Testis (tissue), 2 donors: ENCODE data around the gene FITM1.

ENCODE experiments used
- POLR2A ChIP-seq: fragments of 450-650 bp; IDR thresholded peaks from one replicate; pipeline ENCODE4 v1.6.1; 2017; ENCODE audit warnings: antibody characterized with exemption, mild to moderate bottlenecking, moderate library complexity
- TF ChIP-seq, protein P1 (sequence below), 3 experiments: fragments of 450-650 bp in 2 of 3; fragments of 200-600 bp in 1 of 3; sonication (generic) in 1 of 3; IDR thresholded peaks; one replicate each; pipeline ENCODE4 v1.5.1; 2016 to 2019; ENCODE audit warnings: antibody characterized with exemption in 3 of 3, mild to moderate bottlenecking in 2 of 3, moderate library complexity in 1 of 3

- TF ChIP-seq, protein P1, sequence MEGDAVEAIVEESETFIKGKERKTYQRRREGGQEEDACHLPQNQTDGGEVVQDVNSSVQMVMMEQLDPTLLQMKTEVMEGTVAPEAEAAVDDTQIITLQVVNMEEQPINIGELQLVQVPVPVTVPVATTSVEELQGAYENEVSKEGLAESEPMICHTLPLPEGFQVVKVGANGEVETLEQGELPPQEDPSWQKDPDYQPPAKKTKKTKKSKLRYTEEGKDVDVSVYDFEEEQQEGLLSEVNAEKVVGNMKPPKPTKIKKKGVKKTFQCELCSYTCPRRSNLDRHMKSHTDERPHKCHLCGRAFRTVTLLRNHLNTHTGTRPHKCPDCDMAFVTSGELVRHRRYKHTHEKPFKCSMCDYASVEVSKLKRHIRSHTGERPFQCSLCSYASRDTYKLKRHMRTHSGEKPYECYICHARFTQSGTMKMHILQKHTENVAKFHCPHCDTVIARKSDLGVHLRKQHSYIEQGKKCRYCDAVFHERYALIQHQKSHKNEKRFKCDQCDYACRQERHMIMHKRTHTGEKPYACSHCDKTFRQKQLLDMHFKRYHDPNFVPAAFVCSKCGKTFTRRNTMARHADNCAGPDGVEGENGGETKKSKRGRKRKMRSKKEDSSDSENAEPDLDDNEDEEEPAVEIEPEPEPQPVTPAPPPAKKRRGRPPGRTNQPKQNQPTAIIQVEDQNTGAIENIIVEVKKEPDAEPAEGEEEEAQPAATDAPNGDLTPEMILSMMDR (IDR thresholded peaks at IDR 0.05) = no peak
- no peak for TF ChIP-seq POLR2A
These were observed 2.5 kb downstream of the FITM1 start for GRCh38 chr14:24132976-24133375.
